Keratinocyte (primary cell): ENCODE results near the gene ITGB6.

Experiments used
- CTCF ChIP-seq, 3 experiments: IDR thresholded peaks in 1 of 3; conservative IDR thresholded peaks in 1 of 3; optimal IDR thresholded peaks in 1 of 3; 2 replicates in 2 of 3; 3 replicates in 1 of 3; pipeline versions ENCODE3 to v1.5.1; 2011; ENCODE audit warnings: low read length in 3 of 3, mild to moderate bottlenecking in 3 of 3, moderate library complexity in 2 of 3, control low read depth in 1 of 3, inconsistent platforms in 1 of 3; ENCODE audit not compliant: insufficient read depth in 2 of 3; ENCODE audit errors: extremely low read depth in 1 of 3
- EZH2 ChIP-seq: IDR thresholded peaks from one replicate; pipeline ENCODE4 v1.6.1; 2012; ENCODE audit warnings: inconsistent platforms, mild to moderate bottlenecking, low read length, moderate library complexity

DNA sequence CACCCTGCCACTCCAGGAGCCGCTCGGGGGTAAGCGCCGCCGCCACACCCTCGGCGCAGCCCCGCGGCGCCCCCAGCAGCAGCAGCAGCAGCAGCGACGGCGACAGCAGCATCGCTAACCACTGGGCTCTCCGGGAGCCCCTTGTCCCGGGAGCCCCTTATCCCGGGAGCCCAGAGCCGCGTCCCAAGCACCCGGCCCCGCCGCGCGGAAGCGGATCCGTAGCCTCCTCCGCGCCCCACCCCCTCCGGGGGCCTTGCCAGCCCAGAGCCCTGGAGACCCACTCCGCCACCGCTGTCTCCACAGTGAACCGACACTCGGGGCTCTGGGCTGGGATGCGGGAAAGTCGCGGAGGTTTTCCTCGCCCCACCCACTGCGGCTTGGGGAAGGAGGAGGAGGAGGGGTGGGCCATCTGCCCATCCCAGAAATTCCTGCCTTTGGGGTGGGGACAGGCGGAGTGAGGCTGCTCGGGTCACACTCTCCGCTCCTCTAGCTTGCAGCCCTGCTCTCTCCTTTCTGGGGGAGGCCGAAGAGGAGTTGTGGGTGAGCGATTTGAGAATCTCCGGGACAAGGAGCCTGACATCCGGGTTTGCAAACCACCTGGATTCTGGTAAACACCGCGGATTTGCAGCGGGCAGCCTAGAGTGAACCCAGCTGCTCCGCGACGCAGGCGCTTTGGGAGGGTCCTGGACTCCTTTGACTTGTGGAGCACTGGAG lies 137.6 kb downstream of the ITGB6 start, which contains the start of gene PLA2R1:
- TF ChIP-seq EZH2: no peak
- no peak for TF ChIP-seq CTCF (optimal IDR thresholded peaks at IDR 0.05 in 1 of 3, IDR thresholded peaks at IDR 0.05 in 1 of 3, conservative IDR thresholded peaks at IDR 0.05 in 1 of 3; ENCODE audit: extremely low read depth in 1 of 3, insufficient read depth in 2 of 3, low read length in 3 of 3)
